Right cardiac atrium (tissue), 5 donors: ENCODE measurements around the gene SLC22A25. TPM values are rescaled to one million over a fixed set of nuclear protein-coding genes. Genes with fewer than 3 reads are reported as not detected.

Experiments used
- ATAC-seq, 2 donors: fragments of 200-7000 bp; cut with Tn5 transposase; one replicate each; pipeline versions ENCODE4 v1.8.0 to v1.9.1; 2020; ENCODE audit warnings: moderate library complexity in 2 of 2, mild to moderate bottlenecking in 1 of 2
- DNase-seq, 3 donors: peaks; one replicate each; pipeline ENCODE4 v3.0.0-alpha.2; 2020
- H3K27ac ChIP-seq: one replicate; pipeline ENCODE4 v1.5.1; 2013; ENCODE audit warnings: mild to moderate bottlenecking, low read length, control low read depth, moderate library complexity
- H3K27me3 ChIP-seq: one replicate; pipeline ENCODE4 v1.6.1; 2013; ENCODE audit not compliant: control insufficient read depth, insufficient read depth
- H3K4me1 ChIP-seq: one replicate; pipeline ENCODE4 v1.6.1; 2013; ENCODE audit warnings: low read length; ENCODE audit not compliant: control insufficient read depth, insufficient read depth
- H3K4me3 ChIP-seq: one replicate; pipeline ENCODE4 v1.5.1; 2013; ENCODE audit warnings: low read length, control low read depth
- H3K9me3 ChIP-seq: one replicate; pipeline ENCODE4 v1.6.1; 2013; ENCODE audit warnings: low read length; ENCODE audit not compliant: control insufficient read depth
- WGBS: extraction: QIAGEN DNeasy Blood & Tissue Kit; methylation state at CpG from one replicate; pipeline ENCODE4 v1.1.7; 2013; 5-methylcytosine and 5-hydroxymethylcytosine counted together
- intact Hi-C, 4 donors: fragments of 100-400 bp; cut with DNase I; formaldehyde crosslinking; loops; one replicate each; pipeline versions ENCODE4 v1.11.0 to v1.14.0; 2022 to 2023
- polyA plus RNA-seq: library from polyadenylated mRNA; stranded (reverse); fragments of 200-250 nt; gene quantifications from one replicate; pipeline ENCODE4 v1.2.3, GENCODE V29; 2013
- total RNA-seq, 4 donors: library from RNA; stranded (reverse); fragmentation: NEBNext Ultra II Directional; extraction: Animal tissue kit (Norgen Biotek cat#: 25700); gene quantifications; one replicate each; pipeline ENCODE4 v1.2.1, GENCODE V29; 2021
- donor health status: healthy with polysubstance abuse.
- donor health status: DM: no; HTN: yes; CAD: no.
- donor health status: DM: no; HTN: no; CAD: no.
- donor health status: DM: no; HTN: yes; CAD: no; lungs with severe emphysema.
- donor health status: DM: yes; HTN: yes; CAD: no.

SLC22A25 gene
- total and polyA plus RNA-seq, 5 donors: not detected

- intact Hi-C loops: no loop called here
- DNase-seq (no peak), ATAC-seq (no peak)
- 83% methylated on average over 2 of the region's 2 CpGs for WGBS
- Histone ChIP-seq H3K4me1 (no peaks in the 10 kb centered on the region), H3K27ac (no peak overlapping the region), H3K27me3 (no peaks in the 10 kb centered on the region), H3K4me3 (no peak overlapping the region), H3K9me3 (no peaks in the 10 kb centered on the region)
Observed at GRCh38 chr11:63227521-63228107, 15.8 kb downstream of the SLC22A25 start.

DNA sequence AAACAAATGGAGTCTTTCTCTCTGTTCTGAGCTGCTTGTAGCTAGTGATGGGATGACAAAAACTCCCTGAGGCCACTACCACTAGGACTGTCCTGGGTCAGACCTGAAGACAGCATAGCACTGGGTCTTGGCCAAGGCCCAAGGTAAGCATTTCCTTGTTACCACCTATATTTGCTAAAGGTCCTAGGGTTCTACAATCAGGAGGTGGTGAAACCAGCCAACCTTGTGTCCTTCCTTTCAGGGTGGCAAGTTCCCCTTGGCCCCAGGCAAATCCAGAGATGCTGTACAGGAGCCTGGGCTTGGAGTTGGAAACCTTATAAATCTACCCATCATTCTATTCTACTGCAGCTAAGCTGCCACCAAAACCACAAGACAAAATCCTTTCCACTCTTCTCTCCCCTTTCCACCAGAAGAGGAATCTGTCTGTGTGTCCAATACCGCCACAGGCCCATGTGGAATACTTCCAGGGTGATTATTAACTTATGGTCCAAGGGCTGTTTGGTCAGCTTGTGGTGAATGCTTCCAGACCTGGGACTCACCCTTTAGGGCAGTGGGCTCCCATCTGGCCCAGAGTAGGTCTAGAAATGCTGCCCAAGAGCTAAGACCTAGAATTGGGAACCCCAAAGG is 16.8 kb downstream of the SLC22A25 start:
- Histone ChIP-seq H3K9me3 (no peaks in the 10 kb centered on the region), H3K4me3 (no peak overlapping the region), H3K4me1 (no peaks in the 10 kb centered on the region), H3K27ac (no peak overlapping the region), H3K27me3 (no peaks in the 10 kb centered on the region)
- ATAC-seq: no peak
- WGBS: 95% methylated on average over 1 of the region's 1 CpG
- intact Hi-C loops: no loop called here
- no peak for DNase-seq

DNA sequence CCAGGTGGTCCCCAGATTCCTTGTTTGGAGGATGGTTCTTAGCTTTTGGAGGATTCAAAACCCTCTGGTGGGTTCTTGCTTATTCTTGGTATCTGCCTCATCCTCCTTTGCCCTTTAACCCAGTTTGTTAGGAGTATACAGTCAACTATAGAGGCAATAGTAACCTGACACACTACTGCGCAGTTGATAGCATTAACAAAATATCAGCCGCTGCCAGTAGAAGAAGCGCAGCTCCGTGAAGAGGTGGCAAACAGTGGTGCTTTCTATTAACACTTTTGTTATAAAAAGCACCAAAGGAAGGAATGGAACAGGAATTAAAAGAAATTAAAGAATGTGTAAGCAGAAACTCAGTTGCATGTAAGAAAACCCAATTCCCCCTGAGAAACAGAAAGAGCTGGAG is 29.3 kb downstream of the SLC22A25 start:
- ATAC-seq (no peak), DNase-seq (no peak)
- no peak overlapping the region for H3K27ac ChIP-seq
- H3K9me3 ChIP-seq: no peaks in the 10 kb centered on the region
- H3K4me1 ChIP-seq: no peaks in the 10 kb centered on the region
- 42% methylated on average over 4 of the region's 4 CpGs for WGBS
- no peaks in the 10 kb centered on the region for H3K27me3 ChIP-seq
- intact Hi-C loops: loop anchor here in 2 of 4 donors (5.0 to 10.0 kb wide), 2 partner anchors 177 to 179 kb away; no protein-coding TSS in a partner anchor
- no peak overlapping the region for H3K4me3 ChIP-seq

DNA sequence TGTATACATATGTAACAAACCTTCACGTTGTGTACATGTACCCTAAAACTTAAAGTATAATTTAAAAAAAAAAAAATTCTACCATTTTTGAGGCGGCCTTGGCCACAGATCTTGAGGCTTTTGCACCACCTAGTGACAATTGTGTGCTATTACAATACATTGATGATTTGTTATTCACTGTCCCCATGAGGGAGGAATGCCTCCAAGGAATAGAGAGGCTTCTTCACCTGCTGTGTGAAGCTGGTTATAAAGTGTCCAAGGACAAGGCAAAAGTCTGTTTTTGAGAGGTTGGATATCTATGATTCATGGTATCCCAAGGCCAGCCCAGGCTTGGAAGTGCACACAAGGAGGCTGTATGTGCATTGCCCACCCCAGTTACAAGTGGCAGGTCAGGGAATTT is 30.7 kb downstream of the SLC22A25 start:
- Histone ChIP-seq H3K4me1 (no peaks in the 10 kb centered on the region), H3K4me3 (no peak overlapping the region), H3K27ac (no peak overlapping the region), H3K27me3 (no peaks in the 10 kb centered on the region), H3K9me3 (no peaks in the 10 kb centered on the region)
- intact Hi-C loops: loop anchor here in 2 of 4 donors (5.0 to 10.0 kb wide), 2 partner anchors 175 to 178 kb away; no protein-coding TSS in a partner anchor
- 4% methylated on average over 2 of the region's 2 CpGs for WGBS
- DNase-seq (no peak), ATAC-seq (no peak)

DNA sequence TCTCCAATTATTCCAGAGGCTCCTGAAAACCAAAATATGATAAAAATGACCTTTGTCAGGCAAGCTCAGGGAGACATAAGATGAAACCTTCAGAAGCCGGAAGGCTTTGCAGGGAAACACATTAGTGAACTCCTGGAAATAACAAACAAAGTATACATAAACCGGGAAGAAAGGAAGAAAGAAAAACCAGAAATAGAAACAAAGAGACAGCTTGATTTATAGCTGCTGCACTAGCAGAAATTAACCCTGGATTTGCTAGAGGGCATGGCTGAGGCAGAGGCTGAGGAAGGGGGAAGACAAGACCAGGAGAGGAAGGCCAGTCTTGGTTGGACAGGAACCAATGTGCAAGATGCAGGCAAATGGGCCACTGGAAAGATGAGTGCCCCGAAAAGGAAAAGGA is 33.3 kb downstream of the SLC22A25 start:
- intact Hi-C loops: loop anchor here in 2 of 4 donors (5.0 to 10.0 kb wide), 2 partner anchors 173 to 175 kb away; no protein-coding TSS in a partner anchor
- 41% methylated on average over 3 of the region's 3 CpGs for WGBS
- Histone ChIP-seq H3K4me1 (no peaks in the 10 kb centered on the region), H3K27me3 (no peaks in the 10 kb centered on the region), H3K27ac (no peak overlapping the region), H3K4me3 (no peak overlapping the region), H3K9me3 (no peaks in the 10 kb centered on the region)
- DNase-seq (no peak), ATAC-seq (no peak)

Other genes with a start within 250 kb of the SLC22A25 start
- not detected for gene SLC22A8, start 227.8 kb downstream of the SLC22A25 start, total RNA-seq
- not detected for gene SLC22A8, start 227.8 kb downstream of the SLC22A25 start, polyA plus RNA-seq
- gene SLC22A24, start 99.4 kb downstream of the SLC22A25 start, total RNA-seq: not detected
- not detected for gene SLC22A24, start 99.4 kb downstream of the SLC22A25 start, polyA plus RNA-seq
- gene SLC22A9, start 126.2 kb upstream of the SLC22A25 start, total RNA-seq: not detected
- gene SLC22A9, start 126.2 kb upstream of the SLC22A25 start, polyA plus RNA-seq: not detected
- 1 to 10 TPM; 2.9 to 5.2 (median 4.3) TPM for gene PLAAT5, start 247.6 kb upstream of the SLC22A25 start, total RNA-seq
- gene PLAAT5, start 247.6 kb upstream of the SLC22A25 start, polyA plus RNA-seq: 4.2 TPM